SU-DHL-6 (cell line): Measurements from ENCODE around the gene ATXN7L1.
"Not testable (repeated sequence)": the region's sequence is repeated elsewhere in the genome, so short reads cannot be mapped to it uniquely, and the experiment has no call there.

Experiments used
- EZH2phosphoT487 ChIP-seq: fragments of 200-600 bp; sonication (generic), shearing (Covaris generic); conservative IDR thresholded peaks from 2 replicates; pipeline ENCODE4 v1.6.1; 2018; ENCODE audit warnings: mild to moderate bottlenecking, antibody characterized with exemption, low read length, moderate library complexity, mixed read lengths
- TF ChIP-seq, protein P1 (sequence below): fragments of 200-600 bp; sonication (generic); IDR thresholded peaks from one replicate; pipeline ENCODE4 v1.5.1; 2017; ENCODE audit warnings: antibody characterized with exemption, mild to moderate bottlenecking, low read length, moderate library complexity; ENCODE audit not compliant: insufficient read depth, poor library complexity, severe bottlenecking

- TF ChIP-seq, protein P1, sequence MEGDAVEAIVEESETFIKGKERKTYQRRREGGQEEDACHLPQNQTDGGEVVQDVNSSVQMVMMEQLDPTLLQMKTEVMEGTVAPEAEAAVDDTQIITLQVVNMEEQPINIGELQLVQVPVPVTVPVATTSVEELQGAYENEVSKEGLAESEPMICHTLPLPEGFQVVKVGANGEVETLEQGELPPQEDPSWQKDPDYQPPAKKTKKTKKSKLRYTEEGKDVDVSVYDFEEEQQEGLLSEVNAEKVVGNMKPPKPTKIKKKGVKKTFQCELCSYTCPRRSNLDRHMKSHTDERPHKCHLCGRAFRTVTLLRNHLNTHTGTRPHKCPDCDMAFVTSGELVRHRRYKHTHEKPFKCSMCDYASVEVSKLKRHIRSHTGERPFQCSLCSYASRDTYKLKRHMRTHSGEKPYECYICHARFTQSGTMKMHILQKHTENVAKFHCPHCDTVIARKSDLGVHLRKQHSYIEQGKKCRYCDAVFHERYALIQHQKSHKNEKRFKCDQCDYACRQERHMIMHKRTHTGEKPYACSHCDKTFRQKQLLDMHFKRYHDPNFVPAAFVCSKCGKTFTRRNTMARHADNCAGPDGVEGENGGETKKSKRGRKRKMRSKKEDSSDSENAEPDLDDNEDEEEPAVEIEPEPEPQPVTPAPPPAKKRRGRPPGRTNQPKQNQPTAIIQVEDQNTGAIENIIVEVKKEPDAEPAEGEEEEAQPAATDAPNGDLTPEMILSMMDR = not testable (repeated sequence)
- TF ChIP-seq EZH2phosphoT487 = not testable (repeated sequence)
Measured at GRCh38 chr7:105599080-105599479, 277.3 kb downstream of the ATXN7L1 start.
